GM12892 (cell line): ENCODE results near the gene SCYGR8. TPM values are rescaled to one million over a fixed set of nuclear protein-coding genes. Genes with fewer than 3 reads are reported as not detected.

ENCODE experiments used
- DNase-seq: peaks from one replicate; pipeline ENCODE4 v3.0.0; 2011; ENCODE audit not compliant: insufficient read length
- FAIRE-seq: peaks from 2 replicates; lab custom pipeline; 2011; peaks lifted over from hg19 to GRCh38; lab: Jason Lieb, UNC
- POLR2A ChIP-seq: IDR thresholded peaks from 2 replicates; pipeline ENCODE4 v1.6.1; 2011; ENCODE audit warnings: low read depth, low read length, control low read depth
- POLR2AphosphoS5 ChIP-seq: IDR thresholded peaks from 2 replicates; pipeline ENCODE4 v1.6.1; 2011; ENCODE audit warnings: low read depth, low read length, control low read depth
- TAF1 ChIP-seq: IDR thresholded peaks from 2 replicates; pipeline ENCODE4 v1.6.1; 2011; ENCODE audit warnings: low read depth, mild to moderate bottlenecking, control low read depth, low read length, borderline replicate concordance
- polyA plus RNA-seq: library from polyadenylated mRNA; unstranded; fragments of >200 nt; gene quantifications from one replicate; pipeline ENCODE4 v1.2.1, GENCODE V29; 2012; ENCODE audit warnings: missing spikeins, inconsistent platforms; ENCODE audit not compliant: missing spikeins

SCYGR8 gene
- polyA plus RNA-seq, result not detected

GRCh38 chr2:227745594-227745993 is at the start of gene SCYGR8:
SCYGR8 (plus strand) TSS chr2:227745894; CDS start chr2:227745894, 0 bp downstream.
- FAIRE-seq (no peak), DNase-seq (no peak)
- no peak for TF ChIP-seq POLR2AphosphoS5
- no peak for TF ChIP-seq POLR2A
- TF ChIP-seq TAF1, result no peak

- FAIRE-seq (no peak), DNase-seq (no peak)
- TF ChIP-seq POLR2A (no peak), POLR2AphosphoS5 (no peak), TAF1 (no peak)
Observed at GRCh38 chr2:227696990-227697679, 48.6 kb upstream of the SCYGR8 start.

- FAIRE-seq (no peak), DNase-seq (no peak)
- no peak for TF ChIP-seq TAF1
- no peak for TF ChIP-seq POLR2AphosphoS5
- TF ChIP-seq POLR2A, result no peak
Observed at GRCh38 chr2:227701556-227701955, 44.1 kb upstream of the SCYGR8 start.

- FAIRE-seq (no peak), DNase-seq (no peak)
- no peak for TF ChIP-seq POLR2A
- no peak for TF ChIP-seq TAF1
- TF ChIP-seq POLR2AphosphoS5, result no peak
Observed at GRCh38 chr2:227703280-227703732, 42.4 kb upstream of the SCYGR8 start.

- FAIRE-seq (no peak), DNase-seq (no peak)
- no peak for TF ChIP-seq POLR2AphosphoS5
- TF ChIP-seq TAF1, result no peak
- no peak for TF ChIP-seq POLR2A
Observed at GRCh38 chr2:227703961-227704360, 41.7 kb upstream of the SCYGR8 start.

- no peak for TF ChIP-seq POLR2AphosphoS5
- no peak for TF ChIP-seq TAF1
- no peak for TF ChIP-seq POLR2A
- FAIRE-seq (no peak), DNase-seq (no peak)
Observed at GRCh38 chr2:227706859-227707258, 38.8 kb upstream of the SCYGR8 start.

- FAIRE-seq, result no peak
- TF ChIP-seq TAF1 (no peak), POLR2A (no peak), POLR2AphosphoS5 (no peak)
- DNase-seq, result no peak
Observed at GRCh38 chr2:227707390-227707789, 38.3 kb upstream of the SCYGR8 start.

GRCh38 chr2:227710986-227711385 is 34.7 kb upstream of the SCYGR8 start:
- DNase-seq (no peak), FAIRE-seq (no peak)
- no peak for TF ChIP-seq POLR2A
- TF ChIP-seq TAF1, result no peak
- TF ChIP-seq POLR2AphosphoS5, result no peak

- DNase-seq (no peak), FAIRE-seq (no peak)
- TF ChIP-seq TAF1, result no peak
- TF ChIP-seq POLR2AphosphoS5, result no peak
- no peak for TF ChIP-seq POLR2A
Observed at GRCh38 chr2:227713291-227713690, 32.4 kb upstream of the SCYGR8 start.

- TF ChIP-seq POLR2AphosphoS5, result no peak
- FAIRE-seq (no peak), DNase-seq (no peak)
Observed at GRCh38 chr2:227716501-227716900, 29.2 kb upstream of the SCYGR8 start.

- FAIRE-seq, result no peak
- TF ChIP-seq POLR2A (no peak), TAF1 (no peak), POLR2AphosphoS5 (no peak)
Observed at GRCh38 chr2:227717687-227718567, 27.8 kb upstream of the SCYGR8 start, which contains the start of gene SLC19A3. SLC19A3 (minus strand) TSS chr2:227718028; CDS start chr2:227702318, 15,710 bp downstream.

GRCh38 chr2:227719641-227720040 is 26.1 kb upstream of the SCYGR8 start:
- no peak for DNase-seq
- no peak for TF ChIP-seq TAF1
- TF ChIP-seq POLR2A, result no peak
- no peak for TF ChIP-seq POLR2AphosphoS5
- FAIRE-seq, result no peak

More at GRCh38 chr2:227717687-227718567, 27.8 kb upstream of the SCYGR8 start, which contains the start of gene SLC19A3:
- no peak for DNase-seq
